GM12801 (cell line): ENCODE measurements around the gene BDP1.

Experiments used
- TF ChIP-seq, protein P1 (sequence below): IDR thresholded peaks from one replicate; pipeline ENCODE4 v1.5.1; 2011; ENCODE audit warnings: control low read depth; ENCODE audit not compliant: insufficient read length; ENCODE audit errors: extremely low read depth

Gene BDP1

DNA sequence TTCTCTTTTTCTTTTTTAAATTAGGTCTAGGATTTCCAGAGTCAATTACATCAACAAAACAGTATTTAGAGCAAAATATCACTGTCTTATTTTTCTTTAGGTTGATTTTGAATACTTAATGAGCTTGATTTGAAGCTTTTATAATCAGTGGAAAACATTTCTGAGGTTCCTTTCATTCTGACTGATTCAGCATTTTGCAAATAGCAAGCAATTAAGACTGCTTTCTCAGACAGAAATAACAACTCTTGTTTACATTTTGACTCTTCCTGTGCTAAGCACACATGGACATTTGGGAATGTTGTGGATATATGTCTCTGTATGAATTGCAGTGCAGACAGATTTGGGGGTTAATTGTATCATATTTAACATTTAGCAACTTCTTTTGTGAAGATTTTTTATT lies 109.4 kb downstream of the BDP1 start:
- TF ChIP-seq, protein P1, sequence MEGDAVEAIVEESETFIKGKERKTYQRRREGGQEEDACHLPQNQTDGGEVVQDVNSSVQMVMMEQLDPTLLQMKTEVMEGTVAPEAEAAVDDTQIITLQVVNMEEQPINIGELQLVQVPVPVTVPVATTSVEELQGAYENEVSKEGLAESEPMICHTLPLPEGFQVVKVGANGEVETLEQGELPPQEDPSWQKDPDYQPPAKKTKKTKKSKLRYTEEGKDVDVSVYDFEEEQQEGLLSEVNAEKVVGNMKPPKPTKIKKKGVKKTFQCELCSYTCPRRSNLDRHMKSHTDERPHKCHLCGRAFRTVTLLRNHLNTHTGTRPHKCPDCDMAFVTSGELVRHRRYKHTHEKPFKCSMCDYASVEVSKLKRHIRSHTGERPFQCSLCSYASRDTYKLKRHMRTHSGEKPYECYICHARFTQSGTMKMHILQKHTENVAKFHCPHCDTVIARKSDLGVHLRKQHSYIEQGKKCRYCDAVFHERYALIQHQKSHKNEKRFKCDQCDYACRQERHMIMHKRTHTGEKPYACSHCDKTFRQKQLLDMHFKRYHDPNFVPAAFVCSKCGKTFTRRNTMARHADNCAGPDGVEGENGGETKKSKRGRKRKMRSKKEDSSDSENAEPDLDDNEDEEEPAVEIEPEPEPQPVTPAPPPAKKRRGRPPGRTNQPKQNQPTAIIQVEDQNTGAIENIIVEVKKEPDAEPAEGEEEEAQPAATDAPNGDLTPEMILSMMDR, result no peak

DNA sequence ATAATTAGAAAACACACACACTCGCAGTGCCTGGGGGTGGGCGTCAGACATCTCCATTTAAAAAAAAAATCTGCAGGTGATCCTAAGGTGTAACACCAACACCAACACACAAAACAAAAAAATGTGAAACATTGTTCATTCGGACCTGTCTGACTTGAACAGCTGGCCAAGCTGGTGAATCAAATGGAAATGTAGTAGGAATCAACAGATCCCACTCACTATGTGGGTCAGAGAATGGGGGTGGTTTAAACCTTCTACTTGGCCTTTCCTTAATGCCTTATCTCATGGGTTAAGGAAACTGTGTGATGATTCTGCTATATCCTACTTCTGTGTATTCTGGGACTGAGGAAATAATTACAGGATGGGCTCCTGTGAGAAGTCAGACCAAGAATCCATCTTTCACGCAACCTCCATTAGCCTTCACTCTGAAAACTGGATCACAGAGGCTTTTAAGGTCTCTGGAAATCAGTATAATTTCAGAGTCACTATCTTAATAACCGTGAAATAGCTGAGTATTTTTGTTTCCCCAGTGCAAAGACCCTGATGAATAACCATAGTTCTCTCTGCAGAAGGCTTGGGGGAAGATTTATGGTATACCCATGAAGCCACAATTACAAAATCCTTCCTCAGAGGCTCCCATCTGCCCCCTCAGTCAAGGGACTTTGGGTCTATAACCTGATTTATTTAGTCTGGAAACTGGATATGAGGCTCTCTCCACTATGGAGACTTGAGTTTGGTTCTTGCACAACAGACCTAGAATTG lies 114.5 kb downstream of the BDP1 start:
- TF ChIP-seq, protein P1, result no peak

DNA sequence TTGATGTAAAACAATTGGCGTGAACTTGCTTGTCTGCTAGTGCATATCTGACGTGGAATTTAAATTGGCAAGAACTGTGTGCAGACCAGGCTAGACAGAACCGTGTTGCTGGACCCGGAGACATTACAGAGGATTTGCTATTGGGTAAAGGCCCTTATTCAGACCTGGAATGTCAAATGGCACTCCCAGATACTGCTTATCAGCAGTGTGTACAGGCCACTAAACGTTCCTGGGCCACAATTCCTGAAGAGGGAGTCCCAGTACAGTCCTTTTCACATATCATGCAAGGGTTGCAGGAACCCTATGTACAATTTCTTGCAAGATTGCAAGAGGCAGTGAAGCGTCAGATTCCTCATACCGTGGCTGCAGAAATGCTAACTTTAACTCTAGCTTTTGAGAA lies 118.1 kb downstream of the BDP1 start:
- TF ChIP-seq, protein P1, result no peak

DNA sequence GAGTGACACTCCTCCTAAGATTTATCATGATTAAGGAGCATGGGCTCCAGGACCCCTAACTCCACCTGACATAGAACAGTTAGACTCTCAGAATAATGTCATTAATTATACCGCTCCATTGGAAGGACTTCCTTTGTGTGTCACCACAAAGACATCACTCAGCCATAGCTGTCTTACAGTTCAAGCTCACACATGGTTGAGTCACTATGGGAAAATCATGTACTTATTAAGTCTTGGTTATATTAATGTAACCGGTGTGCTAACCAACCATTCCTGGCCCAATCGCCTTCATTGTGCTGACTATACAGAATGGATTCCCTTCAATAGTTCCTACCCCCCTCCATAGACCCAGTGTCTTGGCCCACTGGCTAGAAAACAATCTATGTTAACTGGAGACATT lies 120.8 kb downstream of the BDP1 start:
- TF ChIP-seq, protein P1, result no peak

DNA sequence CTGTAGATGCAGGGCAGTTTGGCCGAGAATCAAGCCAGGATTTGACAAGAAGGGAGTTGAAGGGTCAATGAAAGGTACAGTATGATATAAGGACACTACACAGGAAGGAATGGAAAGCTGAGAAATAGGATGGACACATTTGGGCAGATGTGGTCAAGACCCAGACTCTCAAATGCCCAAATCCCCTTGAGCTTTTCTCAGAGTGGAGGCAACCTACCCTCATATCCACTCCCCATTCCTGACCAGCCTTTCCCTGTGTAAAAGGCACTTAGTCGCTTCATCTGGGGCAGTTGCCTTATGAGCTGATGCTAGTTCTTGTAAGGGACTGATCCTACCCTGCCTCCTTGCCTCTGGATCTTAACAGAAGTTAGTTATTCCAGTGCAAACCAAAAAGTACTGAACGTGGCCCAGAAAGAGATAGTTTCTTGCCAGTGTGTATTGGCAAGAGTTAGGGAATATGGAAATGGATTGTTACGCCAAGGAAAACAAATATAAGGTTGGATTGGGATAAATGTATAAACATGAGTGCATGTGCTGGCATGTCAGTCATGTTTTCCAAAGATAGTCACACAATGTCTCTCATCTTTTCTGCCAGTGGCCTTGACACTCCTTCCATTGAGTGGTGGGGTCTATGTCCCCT lies 127.6 kb downstream of the BDP1 start:
- TF ChIP-seq, protein P1, result no peak

DNA sequence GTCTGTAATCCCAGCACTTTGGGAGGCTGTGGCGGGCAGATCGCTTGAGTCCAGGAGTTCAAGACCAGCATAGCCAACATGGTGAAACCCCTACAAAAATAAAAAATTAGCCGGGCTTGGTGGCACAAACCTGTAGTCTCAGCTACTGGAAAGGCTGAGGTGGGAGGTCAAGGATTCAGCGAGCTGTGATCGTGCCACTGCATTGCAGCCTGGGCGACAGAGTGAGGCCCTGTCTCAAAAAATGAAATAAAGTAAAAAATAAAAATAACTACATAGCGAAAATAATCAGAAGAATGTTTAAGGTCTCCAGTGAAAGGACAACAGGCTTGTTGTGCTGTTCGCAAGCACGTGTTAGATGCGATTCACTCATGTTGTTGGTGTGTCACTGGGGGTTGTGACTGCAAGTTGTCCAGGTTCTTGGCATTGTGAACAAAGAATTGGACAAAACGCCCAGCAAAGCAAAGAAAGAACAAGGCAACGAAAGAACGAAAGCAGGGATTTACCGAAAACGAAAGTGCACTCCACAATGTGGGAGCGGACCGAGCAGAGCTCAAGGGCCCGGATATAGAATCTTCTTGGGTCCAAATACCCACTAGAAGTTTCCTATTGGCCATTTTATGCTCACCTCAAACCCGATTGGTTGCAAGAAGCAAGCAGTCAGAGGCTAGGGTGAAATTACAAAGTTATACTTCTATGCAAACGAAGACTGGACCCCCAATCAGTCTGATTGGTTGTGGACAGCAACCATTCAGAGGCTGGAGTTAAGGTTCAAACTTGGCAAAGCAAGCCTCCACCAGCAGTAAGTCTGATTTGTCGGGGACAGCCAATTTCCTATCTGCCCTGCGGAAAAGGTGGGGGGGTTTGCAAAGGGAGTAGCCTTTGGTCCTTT lies 130.8 kb downstream of the BDP1 start:
- TF ChIP-seq, protein P1, result no peak
